HG03175 (cell line): ENCODE measurements around the gene PACS2.
"Not testable (repeated sequence)": the region's sequence is repeated elsewhere in the genome, so short reads cannot be mapped to it uniquely, and the experiment has no call there.

Source experiments
- ATAC-seq: cut with Tn5 transposase; IDR thresholded peaks from one replicate; pipeline ENCODE4 v1.9.1; 2021; ENCODE audit warnings: mild to moderate bottlenecking, moderate library complexity; ENCODE audit not compliant: unreplicated experiment

PACS2 gene

DNA sequence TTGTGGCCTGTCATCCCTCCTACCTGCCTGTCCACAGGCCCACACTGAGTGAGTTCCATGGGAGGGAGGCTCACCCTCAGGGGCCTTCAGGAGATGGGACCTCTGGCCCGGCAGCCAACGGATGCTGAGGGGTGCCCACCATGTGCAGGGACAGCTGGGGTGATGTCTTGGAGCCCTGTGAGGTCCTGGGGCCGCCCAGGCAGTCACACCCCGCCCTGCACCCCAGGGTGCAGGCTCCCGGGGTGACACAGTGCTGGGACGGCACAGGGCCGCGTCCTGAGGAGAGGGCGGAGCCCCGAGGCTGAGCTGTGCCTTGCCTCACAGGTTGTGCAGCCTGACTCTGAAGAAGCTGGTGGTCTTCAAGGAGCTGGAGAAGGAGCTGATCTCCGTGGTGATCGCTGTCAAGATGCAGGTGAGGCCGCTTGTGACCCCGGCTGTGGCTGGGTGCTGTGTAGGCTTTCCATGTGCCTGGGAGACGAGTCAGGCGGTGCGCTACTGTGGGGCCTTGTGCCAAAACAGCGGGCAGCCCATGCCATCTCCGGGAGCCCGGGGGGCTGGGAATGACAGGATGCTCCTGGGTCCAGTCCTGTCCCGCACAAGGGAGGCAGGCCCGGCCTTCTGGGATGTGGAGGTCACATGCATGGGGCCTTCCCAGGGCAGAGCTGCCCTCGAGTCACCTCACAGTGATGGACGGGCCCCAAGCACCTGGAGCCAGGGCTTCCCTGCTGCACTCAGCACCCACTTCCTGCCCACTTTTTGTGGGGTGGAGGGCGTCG is 33.8 kb downstream of the PACS2 start:
- no peak for ATAC-seq

DNA sequence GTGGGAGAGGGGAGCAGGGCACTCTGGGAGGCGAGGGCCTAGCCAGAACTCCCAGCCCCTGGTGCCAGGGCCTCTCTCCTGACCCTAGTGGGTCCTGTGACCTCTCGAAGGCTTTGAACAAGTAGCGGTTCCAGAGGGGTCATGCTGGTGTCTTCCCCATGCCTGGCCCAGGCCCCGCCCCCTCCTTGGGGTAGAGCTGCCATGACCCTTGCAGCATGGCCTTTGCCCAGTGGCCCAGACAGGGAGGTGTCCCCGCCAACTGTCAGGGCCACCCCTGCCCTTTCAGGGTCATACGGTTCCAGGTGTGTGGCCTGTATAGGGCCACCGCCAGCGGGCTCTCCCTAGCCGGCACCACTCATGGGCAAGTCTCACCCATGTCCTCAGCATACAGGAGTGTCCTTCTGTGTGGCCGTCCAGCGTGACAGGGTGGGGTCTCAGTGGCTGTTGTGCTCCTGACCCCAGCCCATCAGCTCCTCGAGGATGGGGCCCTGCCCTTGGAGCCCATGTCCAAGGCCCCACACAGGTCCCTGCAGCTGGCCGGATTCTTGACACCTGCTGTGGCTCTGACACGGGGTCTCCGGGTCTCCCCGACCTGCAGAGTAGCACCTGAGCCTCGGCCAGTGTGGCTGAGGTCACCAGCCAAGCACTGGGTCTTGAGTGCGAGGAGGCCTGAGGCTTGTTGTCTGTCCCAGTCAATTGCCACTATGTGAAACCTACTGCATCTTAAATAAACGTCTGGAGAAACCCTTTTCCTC is 34.6 kb downstream of the PACS2 start:
- ATAC-seq: no peak

DNA sequence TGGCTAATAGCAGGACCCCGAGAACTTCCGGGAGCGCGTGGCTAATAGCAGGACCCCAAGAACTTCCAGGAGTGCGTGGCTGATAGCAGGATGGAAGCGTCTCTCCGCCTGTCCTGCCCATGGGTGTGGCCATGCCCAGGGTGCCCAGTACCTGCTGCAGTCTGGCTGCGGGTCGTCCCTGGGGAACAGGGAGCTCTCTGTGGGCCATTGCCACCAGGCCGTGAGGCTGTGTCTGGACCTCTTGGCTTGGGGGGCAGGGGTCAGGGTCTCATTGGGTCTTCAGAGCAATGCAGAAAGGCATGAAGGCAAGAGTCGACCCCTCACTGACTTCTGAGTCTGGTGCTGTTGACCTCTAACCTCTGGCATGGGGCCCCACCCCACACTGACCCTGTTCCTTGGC is 35.4 kb downstream of the PACS2 start:
- ATAC-seq: no peak

DNA sequence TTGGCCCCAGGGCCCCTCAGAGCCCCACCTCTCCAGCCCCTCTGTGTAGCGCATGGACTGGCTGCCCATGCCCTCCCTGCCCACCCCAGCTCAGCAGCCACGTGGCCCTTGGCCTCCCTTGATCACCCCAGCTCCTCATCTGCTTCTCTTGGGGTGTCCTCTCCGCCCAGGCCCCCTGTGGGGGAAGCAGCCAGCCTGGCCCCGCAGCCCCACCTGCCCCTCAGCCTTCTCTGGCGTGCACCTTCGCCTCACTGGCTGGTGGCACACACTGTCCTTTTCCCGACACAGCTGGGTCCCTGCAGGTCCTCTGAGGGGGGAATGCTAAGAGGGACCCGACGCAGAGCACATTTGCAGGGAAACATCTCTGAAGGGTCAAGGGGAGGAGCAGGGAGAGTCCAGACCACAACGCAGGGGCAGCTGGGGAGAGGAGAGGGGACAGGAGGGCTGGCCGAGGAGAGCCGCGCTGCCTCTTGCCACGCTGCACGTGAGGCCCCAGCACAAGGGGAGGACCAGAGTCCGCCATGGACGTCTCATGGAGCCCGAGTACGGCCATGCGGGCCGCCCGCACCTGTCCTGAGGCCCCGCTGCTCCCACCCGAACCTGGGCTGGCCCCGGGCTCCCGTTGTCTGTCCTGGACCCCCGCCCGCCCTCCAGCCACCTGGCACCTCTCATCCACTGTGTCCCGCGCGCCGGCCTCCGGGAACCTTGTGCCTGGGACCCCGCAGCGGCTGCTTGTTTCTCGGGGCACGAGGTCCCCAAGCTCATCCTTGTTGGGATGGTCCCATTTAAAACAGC is 36.1 kb downstream of the PACS2 start:
- no peak for ATAC-seq

DNA sequence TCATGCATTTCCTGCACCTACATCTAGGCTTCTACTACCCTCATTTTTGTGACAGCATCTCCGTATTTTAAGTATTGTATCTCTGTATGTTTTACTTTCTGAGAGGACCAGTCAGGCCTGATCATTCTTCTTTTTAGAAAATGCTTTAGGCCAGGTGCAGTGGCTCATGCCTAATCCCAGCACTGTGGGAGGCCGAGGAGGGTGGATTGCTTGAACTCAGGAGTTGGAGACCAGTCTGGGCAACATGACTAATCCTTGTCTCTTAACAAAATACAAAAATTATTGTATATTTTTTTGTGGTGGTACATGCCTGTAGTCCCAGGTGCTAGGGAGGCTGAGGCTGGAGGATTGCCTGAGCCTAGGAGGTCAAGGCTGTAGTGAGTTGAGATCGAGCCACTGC is 36.9 kb downstream of the PACS2 start:
- ATAC-seq: no peak

DNA sequence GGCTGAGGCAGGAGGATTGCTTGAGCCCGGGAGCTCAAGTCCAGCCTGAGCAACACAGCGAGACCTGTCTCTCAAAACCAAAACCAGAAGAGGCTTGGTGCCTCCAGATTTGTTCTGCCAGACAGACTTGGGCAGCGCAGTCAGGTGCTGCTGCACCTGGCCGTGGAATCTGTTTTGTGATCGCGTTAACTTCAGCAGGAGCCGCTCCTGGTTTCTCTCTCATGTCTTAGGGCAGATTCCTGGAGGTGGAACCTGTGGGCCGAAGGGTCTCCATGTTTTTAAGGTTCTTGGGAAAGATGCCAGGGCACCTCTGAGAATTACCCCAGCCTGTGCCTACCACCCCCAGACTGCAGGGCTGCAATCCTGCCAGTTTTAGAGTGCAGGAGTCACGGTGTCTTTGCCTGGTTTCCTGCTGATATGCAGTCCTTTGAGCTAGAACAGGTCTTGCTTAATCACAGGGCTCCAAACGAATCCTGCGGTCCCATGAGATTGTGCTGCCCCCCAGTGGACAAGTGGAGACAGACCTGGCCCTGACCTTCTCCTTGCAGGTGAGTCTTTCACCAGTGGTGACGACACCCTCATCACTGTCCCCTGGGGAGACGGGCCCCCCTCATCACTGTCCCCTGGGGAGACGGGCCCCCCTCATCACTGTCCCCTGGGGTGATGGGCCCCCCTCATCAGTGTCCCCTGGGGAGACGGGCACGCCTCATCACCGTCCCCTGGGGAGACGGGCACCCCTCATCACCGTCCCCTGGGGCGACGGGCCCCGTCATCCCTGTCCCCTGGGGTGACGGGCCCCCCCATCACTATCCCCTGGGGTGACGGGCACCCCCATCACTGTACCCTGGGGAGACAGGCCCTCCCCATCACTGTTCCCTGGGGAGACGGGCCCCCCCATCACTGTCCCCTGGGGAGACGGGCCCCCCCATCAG is 37.6 kb downstream of the PACS2 start:
- peak; percentile 85 for ATAC-seq

DNA sequence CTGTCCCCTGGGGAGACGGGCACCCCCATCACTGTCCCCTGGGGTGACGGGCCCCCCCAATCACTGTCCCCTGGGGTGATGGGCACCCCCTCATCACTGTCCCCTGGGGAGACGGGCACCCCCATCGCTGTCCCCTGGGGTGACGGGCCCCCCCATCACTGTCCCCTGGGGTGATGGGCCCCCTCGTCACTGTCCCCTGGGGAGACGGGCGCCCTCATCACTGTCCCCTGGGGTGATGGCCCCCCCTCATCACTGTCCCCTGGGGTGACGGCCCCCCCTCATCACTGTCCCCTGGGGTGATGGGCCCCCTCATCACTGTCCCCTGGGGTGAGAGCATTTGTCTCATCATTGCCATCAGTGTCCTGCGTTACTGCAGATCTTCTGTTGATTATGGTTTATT is 38.6 kb downstream of the PACS2 start:
- no peak for ATAC-seq

DNA sequence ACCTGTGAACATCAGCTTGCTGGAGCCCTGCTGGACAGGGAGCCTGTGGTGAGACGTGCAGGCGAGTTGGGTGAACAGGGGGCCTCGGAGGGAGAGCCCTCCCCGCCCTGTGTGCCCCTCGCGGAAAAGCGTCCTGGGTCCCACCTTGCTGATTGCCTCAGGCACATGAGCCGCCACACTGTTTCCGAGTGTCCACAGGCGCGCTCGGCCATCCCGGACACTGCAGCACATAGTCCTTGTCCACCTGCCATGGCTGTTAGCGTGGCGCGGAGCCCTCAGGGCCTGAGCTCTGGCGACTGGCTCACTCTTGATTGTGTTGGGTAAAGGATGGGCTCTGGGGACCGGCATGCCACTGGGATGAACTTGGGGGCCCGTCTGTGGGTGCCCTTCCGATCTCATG is 40.0 kb downstream of the PACS2 start:
- no peak for ATAC-seq

DNA sequence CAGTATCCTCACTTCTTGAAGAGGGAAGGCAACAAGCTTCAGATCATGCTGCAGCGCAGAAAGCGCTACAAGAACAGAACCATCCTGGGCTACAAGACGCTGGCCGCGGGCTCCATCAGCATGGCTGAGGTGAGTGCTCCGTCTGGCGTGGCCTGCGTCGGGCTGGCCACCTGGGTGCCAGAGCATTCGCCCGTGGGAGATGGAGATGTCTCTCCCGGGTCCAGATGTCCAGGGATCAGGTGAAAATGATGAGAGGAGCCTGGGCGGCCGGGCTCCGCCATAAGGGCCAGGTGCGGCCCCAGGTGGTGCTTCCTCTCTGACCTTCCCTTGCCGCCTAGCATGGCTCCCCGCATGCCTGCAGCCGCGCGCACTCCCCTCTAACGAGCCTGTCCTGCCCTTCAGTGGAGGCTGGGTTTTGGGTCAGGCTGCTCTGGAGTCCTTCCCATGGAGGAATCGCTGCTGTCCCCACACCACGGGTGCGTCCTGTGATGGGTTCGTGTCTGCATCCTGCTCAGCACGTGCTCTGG is 40.6 kb downstream of the PACS2 start:
- no peak for ATAC-seq

DNA sequence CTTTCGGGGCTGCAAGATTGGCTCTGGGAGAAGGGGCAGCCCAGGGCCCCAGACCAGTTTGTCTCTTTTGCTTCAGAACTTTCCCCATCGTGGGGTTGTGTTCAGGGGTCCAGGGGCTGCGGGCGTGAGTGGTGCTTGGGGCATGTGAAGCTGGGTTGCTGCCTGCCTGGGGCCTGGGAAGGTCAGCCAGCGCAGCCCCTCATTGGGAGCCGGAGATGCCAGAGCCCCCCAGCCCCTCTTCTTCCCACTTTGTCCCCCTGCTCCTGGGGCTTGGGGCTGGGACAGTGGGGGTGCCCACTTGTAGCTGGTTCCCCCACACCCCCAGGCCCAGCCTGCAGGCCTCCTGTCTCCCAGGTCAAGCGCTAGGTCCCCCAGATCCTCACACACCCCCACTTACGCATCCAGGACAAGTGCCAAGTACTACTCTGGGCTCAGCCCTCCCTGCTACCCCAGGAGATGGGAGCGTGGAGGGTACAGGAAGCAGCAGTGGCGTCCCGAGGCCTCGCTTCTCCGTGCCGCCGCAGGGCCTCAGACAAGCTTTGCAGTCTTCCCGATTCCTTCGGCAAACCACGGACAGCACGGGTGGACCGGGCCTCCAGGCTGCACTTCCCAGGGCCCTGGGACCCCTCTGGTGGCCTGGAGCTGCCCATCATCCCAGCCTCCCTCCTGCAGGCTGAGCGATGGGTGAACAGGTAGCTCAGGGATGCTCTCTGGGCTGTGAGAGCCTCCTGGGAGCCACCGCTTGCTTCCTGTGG is 41.5 kb downstream of the PACS2 start:
- ATAC-seq: no peak

DNA sequence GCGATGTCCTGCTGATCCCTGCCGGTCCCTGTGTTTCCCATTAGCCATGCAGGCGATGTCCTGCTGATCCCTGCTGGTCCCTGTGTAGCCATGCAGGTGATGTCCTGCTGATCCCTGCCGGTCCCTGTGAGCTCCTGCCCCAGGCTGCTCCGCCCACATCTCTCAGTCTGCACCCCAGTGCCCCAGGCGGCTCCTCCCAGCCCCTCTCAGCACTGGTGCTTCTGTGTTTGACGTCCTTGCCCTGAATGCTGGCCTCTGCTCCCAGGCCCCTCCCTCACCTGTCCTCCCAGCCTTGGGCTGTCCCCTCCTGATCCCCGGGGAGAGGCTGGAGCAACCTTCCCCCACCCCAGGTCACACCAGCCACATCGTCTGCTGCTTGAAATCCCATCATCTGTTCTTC is 42.4 kb downstream of the PACS2 start:
- no peak for ATAC-seq

DNA sequence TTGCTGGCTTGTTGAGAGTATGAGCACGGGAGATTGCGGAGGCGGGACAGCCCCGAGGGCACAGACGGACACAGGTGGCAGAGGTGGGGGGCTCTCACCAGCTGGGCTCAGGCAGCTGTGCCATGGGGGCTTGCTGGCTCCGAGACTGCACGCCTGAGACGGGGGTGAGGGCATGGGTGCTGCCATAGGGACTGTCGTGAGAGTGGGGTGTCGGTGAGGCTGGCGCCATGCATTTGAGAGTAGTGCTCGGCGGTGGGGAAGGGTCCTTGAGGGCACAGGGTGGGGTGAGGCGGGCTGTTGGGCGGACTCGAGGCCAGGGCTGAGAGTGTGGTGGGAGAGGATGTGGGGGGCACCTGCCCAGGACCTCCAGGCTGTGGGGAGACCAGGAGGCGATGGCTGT is 43.1 kb downstream of the PACS2 start:
- no peak for ATAC-seq

DNA sequence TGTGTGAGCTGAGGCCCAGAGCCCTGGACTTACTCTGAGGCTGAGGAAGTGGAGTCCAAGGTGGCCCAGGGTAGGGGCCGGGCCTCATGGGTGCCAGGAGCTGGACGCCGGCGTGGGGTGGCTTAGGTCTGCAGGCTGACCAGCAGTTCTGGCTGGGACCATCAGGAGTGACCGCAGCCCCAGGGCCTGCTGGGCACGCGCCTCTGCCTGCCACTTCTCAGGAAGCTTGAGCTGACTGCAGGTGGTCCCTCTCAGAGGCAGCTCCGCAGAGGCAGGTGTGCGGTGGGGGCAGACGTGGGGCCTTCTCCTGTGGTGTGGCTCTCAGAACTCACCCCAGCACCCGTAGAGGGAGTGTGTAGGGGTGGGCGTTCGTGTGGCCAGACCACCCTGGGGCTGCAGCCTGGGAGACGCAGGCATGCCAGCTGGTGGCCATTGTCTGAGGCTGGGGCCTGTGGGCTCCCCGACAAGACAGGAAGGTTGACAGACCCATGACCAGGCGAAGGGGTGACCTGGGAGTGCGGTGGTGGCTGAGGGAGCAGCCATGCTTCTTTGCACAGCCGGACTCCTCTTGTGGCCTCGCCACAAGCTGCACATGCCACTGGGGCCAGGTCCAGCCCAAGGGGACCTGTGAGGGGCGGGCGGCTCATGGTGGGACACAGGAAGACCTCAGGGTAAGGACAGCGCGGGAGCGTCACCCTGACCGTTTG is 43.7 kb downstream of the PACS2 start:
- ATAC-seq: no peak

DNA sequence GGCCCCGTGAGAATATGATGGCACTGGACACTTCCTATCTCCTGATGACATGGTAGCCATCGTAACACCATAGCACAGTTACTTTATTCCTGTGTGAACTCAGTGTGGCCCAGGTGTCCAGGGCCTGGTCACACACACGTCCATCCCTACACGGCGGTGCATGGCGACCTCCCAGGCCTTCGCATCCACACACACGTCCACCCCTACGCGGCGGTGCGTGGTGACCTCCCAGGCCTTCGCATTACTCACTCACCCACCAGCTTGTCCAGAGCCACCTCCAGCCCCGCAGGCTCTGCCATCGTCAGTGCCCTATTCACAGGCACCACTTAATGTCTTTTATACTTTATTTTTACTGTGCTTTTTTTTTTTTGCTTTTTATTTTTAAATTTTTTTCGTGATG is 44.4 kb downstream of the PACS2 start:
- no peak for ATAC-seq

DNA sequence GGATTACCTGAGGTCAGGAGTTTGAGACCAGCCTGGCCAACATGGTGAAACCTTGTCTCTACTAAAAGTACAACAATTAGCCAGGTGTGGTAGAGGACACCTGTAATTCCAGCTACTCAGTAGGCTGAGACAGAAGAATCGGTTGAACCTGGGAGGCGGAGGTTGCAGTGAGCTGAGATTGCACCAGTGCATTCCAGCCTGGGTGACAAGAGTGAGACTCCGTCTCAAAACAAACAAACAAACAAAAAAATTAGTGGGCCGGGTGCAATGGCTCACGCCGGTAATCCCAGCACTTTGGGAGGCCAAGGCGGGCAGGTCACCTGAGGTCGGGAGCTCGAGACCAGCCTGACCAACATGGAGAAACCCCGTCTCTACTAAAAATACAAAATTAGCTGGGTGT is 46.9 kb downstream of the PACS2 start:
- ATAC-seq: not testable (repeated sequence)

DNA sequence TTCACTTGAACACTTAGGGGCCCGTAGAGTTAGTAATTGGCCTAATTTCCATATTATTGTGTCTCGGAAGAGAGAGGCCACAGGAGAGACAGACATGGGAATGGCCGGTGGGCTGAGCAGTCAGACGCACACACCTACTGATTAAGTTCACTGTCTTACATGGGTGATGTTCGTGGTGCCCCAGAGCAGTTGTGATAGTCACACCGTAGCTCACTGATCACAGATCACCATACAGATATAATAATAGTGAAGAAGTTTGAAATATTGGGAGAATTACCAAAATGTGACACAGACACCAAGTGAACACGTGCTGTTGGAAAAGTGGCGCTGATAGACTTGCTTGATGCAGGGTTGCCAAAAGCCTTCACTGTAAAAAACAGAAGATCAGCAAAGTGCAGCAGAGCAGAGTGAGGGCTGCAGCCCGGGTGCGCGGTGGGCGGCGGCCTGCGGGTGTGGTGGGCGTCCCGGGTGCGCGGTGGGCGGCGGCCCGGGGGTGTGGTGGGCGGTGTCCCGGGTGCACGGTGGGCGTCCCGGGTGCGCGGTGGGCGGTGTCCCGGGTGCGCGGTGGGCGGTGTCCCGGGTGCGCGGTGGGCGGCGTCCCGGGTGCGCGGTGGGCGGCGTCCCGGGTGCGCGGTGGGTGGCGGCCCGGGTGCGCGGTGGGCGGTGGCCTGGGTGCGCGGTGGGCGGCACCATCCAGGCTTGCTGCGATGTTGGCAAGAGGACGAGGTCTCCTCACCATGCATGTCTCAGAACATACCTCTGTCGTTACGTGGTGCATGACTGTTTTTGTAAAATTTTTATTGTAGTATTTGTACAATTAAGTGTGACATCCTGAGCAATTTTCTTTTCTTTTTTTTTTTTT is 49.5 kb downstream of the PACS2 start:
- ATAC-seq: no peak

DNA sequence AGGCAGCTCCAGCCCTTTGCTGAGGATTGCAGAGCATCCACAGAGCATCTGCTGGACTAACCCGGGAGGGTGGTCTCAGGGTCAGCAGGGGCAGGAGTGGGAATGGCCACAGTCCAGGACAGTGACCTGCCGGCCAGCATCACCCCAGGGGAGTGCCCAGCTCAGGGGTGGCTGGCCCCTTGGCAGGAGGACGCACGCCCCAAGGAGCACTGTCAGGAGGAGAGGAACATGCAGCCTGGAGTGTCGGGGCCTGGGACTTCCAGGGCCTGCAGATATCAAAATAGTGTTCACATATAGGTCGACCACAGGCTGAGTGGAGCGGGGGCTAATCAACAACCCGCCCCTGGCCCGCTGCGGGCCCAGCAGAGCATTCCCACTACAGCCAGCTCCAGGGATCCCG is 50.6 kb downstream of the PACS2 start:
- no peak for ATAC-seq

DNA sequence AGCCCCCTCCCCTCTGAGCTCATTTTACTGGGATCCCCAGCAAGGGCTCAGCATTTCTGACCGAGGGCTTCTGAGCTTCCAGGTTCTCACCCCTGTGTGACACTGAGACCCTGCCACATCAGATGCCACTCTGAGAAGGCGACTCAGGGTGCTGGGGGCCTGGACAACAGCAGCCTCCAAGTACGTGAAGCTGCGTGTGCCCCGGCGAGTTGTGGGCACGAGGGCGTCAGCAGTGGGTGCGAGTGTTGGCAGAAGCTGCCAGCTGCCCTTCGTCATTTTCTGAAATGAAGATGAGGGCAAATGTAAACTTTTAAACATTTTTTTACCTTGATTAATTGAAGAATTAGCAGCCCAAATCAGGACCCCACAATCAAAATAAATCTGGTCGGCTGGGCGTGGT is 51.1 kb downstream of the PACS2 start:
- no peak for ATAC-seq
